HG02870 (cell line): Measurements from ENCODE around the gene MCCC2.
A peak's percentile ranks its signal among the peaks of the same experiment; 100 is the strongest.
"Not testable (repeated sequence)": the region's sequence is repeated elsewhere in the genome, so short reads cannot be mapped to it uniquely, and the experiment has no call there.

Source experiments
- ATAC-seq: cut with Tn5 transposase; IDR thresholded peaks from one replicate; pipeline ENCODE4 v1.9.1; 2021; ENCODE audit warnings: mild to moderate bottlenecking, moderate library complexity; ENCODE audit not compliant: unreplicated experiment

The MCCC2 gene

DNA sequence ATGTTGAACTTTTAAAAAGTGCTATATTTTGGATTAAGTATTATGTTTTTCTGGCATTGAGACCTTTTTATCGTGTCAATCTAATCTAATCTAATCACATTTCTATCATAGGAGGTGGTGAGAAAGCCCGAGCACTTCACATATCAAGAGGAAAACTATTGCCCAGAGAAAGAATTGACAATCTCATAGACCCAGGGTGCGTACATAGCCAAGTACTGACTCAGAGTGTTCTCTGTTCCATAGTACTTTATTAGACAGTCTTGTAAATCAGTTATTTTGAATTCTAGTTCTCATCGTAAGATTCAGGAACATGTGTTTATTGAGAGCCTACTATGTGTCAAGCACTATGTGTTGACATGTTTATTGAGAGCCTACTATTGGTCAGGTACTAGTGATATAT is 9.0 kb downstream of the MCCC2 start:
- ATAC-seq = no peak

DNA sequence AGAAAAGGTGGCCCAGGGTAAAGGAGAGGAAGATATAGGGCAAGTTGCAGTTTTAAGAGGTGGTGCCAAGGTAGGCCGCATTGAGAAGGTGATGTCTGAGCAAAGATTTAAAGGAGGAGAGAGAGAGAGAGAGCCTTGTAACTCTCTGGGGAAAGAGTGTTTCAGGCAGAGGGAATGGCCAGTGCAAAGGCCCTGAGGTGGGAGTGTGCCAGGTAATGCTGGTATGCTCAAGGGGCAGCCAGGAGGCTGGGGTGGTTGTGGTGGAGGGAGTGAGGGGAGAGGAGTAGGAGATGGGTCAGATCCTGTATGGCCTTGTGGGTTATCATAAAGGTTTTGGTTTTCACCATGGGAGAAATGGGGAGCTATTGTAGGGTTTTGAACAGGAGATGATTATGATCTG is 9.9 kb downstream of the MCCC2 start:
- no peak for ATAC-seq

DNA sequence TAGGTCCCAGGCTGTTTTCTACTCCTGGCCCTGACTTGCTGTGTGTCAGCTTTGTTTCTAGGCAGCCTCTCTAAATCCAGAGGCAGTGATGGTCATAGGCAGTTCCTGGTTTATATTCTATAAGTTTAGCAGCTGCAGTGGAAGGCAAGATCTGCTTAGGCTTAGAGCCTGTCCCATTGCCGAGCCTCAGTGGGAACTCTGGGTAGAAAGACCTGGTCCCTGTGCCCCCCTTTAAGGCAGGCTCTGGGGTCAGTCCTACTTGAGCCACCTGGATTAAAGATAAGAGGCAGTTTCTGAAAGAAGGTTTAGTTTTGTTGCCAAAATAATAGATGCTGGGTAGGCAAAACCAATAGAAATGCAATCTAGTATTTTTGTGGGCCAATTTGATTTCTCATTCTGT is 13.6 kb downstream of the MCCC2 start:
- ATAC-seq = no peak

DNA sequence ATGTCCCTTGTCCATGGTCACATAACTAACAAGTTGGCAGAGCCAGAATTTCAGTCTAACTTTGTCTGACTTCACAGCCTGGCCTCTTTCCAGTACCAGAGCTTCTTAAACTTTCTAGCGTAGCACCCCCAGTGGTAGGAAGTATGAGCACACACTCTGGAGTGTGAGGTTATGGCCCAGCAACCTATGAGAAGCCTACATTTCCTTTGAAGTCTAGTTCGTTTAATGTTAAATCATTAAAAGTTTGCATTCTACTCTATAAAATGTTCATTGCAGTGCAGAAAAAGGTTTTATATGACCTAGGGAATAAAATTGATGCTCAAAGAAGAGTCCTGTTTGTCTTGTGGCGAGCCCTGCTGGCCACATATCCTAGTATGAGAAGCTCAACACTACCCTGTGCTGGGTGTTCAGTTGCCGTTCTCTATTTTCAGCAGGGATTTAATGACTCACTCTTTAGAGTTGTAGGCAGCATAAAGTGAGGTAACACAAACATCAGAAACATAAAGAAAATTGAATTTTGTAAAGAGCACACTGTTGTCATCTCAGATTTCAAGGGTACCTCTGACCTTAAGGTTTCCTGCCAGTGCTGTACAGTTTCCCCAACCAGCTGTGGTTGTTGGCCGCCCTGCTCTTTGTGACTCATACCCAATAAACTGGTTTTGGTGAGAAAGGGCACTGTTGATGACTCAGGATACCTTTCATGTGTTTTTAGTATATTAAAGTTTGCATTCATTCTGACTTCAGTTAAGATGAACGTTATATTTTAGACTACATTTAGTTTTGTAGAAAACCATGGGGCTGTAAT is 14.3 kb downstream of the MCCC2 start:
- ATAC-seq = peak; percentile 91

DNA sequence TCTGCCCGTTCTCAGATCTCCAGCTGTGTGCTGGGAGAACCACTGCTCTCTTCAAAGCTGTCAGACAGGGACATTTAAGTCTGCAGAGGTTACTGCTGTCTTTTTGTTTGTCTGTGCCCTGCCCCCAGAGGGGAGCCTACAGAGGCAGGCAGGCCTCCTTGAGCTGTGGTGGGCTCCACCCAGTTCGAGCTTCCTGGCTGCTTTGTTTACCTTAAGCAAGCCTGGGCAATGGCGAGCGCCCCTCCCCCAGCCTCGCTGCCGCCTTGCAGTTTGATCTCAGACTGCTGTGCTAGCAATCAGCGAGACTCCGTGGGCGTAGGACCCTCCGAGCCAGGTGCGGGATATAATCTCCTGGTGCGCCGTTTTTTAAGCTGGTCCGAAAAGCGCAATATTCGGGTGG is 22.8 kb downstream of the MCCC2 start:
- ATAC-seq = not testable (repeated sequence)

DNA sequence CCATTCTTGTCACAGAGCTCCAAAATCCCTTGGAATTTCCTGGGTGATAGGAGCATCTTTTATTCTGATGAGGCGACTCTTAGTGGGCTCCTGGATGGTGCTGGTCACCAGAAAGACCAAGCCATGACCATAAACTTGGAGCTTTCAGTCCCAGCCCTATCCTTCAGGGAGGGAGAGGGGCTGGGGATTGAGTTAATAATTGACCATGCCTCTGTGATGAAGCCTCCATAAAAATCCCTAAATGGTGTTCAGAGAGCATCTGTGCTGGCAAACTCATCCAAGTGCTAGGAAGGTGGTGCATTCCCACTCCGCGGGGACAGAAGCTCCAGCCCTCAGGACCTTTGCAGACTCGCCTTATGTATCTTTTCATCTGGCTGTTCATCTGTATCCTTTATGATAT is 28.7 kb downstream of the MCCC2 start:
- no peak for ATAC-seq

DNA sequence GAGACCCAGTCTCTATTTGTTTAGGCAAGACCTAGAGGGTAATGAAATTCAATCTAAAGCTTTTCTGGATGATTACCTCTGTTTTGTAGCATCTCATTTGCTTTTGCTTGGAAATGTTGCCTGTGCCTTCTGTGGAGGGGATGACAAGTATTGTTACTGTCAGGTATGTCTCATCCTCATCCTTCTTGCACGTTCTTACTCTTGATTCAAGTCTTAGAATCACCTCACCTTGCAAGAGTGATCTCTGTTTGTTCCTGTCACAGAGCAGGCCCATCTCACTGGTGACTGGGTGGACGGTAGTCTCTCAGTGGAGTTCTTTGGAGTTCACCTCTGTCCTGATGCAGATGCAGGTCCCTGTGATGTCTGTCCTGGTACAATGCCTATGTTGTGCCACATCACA is 33.5 kb downstream of the MCCC2 start:
- ATAC-seq = no peak

DNA sequence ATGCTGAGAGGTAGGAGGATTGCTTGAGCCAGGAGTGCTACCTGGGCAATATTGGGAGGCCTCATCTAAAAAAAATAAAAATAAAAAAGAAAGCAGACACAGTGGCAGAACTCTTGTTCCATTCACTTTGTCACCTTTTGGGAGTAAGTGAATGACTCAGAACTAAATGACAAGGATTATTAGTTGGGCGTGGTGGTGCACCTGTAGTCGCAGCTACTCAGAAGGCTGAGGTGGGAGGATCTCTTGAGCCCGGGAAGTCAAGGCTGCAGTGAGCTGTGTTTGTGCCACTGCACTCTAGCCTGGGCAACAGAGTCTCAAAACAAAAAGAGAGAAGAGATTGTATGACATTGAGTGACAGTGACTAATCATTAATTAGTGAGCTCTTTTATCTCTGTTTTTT is 34.1 kb downstream of the MCCC2 start:
- no peak for ATAC-seq

DNA sequence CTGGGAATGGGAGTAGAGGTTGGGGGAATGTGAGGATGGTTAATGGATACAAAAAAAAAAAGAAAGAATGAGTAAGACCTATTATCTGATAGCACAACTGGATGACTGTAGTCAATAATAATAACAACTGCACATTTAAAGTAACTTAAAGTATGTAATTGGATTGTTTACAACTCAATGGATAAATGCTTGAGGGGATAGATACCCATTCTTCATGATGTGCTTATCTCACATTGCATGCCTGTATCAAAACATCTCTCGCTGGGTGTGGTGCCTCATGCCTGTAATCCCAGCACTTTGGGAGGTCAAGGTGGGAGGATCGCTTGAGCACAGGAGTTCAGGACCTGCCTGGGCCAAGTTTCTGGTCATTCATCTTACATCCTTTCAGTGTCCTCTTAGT is 34.6 kb downstream of the MCCC2 start:
- ATAC-seq = no peak

DNA sequence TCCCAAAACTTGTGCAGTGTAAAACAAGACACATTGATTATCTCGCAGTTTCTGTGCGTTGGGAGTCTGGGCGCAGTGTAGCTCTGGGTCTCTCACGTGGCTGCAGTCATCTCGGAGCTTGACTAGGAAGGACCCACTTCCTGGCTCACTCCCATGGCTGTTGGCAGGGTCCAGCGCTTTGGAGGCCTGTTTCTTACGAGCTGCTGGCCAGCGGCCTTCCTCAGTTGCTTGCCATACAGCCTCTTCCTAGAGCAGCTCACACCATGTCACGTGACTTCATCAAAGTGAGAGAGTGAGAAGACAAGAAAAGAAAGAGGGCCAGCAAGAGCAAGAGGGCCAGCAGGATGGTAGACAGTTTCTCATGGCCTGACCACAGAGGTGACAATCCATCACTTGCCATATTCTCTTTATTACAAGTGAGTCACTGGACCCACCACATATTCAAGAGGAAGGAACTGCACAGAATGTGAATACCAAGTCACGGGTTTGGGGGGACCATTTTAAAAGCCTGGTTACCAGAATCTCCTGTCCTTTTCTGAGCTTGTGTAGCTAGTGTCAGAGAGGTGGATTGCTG is 36.2 kb downstream of the MCCC2 start:
- no peak for ATAC-seq

DNA sequence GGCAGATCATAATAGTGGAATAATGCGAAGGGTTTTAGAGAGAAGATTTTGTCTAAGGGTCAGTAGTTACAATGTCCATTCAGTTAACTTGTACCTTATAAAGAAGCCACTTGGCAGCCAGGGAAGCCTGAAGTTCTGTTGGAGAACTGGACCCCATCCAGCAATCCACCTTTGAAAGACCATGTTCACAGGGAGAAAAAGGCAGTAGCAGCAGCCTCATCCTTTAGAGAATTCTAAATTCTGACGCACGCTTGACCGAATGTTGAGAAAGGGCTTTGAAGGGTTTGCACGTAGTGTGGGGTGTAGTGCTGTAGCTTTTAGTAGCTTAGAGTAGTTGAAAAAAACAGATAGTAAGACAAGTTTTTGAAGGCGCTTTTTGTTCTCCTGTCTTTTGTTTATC is 42.8 kb downstream of the MCCC2 start:
- ATAC-seq = no peak

DNA sequence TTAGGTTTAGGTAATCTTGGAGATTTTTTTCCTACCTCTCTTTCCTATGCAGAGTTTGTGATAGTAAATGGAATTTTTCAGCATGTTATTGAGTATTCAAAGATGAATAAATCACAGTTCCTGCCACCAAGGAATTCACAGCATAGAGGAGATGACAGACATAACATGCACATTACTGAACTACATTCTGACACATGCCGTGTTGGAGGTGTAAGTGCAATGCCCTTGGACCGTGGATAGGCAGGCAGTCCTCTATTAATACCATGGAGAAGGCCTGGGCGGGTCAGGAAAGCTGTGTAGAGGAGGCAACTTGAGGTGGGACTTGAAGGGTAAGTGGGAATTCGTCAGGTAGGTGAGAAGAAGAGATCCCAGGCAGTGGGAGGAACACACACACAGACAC is 43.9 kb downstream of the MCCC2 start:
- ATAC-seq = no peak

DNA sequence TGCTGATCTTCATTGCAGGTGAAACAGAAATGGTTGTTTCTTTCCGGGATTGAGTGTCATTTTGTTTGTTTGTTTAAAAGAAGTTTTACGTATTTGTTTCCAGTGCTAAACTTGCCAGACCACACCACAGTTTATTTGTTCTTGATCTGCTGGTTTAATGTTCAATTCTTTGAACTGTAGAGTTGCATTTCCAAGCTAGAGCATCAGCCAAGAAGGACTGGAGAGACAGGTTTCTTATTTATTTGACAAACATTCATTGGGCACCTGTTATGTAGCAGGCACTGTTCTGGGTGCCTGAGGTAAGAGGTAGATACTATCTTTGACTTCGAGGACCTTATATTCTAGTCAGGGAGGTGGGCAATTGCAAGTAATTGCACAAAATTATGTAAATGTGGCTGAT is 45.0 kb downstream of the MCCC2 start:
- ATAC-seq = no peak

DNA sequence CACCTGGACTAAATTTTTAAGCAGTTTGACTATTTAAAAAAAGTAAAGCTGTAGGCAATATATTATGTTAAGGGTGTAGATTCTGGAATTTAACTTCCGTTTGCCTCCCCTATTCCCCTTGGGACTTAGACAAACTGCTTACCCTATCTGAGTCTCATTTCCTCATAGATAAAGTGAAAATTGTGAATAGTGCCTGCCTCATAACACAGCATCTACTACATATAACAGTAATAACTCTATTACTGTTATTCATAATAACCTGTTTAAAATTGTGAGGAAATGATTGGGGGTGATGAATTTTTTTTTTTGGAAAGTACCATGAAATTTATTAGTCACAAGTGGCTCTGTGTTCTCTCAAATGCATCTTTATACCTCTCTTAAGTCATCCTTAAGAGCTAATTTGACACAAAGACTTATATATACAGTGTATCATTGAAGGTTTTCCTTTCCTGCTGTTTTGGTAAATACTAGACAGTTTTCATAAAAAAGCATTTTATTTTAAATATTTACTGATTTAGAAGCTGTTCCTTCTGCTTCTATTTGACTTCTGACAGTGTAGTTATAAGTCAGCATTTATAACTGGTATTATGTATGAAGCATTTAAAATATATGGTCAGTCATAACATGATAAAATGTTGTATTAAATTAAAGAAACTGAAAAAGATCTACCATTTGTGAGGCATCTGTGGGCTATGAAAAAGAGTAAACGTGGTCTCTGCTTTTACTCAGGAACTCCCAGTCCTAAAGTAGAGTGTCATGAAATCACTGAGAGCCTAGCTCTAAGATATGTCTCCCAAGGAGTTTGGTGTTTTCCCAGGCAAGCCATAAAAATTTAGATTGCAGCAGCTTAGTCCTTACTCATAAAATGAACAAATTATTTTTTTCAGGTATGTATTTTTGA is 46.4 kb downstream of the MCCC2 start:
- ATAC-seq = no peak

DNA sequence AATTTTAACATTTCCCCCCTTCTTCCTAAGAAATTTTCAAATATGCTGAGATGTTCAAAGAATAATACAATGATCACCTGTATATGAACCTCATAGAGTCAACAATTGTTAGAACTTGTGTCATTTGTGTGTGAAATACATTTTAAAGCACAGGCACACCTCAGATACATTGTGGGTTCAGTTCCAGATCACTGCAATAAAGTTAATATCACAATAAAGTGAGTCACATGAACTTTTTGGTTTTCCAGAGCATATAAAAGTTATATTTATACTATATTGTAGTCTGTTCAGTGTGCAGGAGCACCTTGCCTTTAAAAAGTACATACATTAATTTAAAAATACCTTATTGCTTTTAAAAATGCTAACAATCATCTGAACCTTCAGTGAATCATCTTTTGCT is 50.0 kb downstream of the MCCC2 start:
- no peak for ATAC-seq

DNA sequence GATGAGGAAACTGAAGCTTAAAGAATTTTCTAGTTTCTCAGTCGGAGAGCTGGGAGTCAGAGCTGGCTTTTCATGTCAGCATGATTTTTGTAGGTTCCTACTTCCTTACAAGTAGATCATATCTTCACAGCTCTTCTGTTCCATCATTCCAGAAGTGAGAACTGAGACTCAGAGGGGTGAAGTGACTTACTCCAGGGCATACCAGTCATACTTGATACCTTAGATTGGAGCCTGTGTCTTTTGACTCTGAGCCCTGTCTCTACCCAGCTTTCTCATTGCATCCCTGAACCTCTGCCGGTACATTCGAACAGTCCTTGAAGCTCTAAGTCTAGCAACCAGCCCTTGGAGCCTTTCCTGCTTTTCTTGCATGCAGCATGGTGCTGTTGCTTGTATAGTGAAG is 53.3 kb downstream of the MCCC2 start:
- ATAC-seq = no peak

DNA sequence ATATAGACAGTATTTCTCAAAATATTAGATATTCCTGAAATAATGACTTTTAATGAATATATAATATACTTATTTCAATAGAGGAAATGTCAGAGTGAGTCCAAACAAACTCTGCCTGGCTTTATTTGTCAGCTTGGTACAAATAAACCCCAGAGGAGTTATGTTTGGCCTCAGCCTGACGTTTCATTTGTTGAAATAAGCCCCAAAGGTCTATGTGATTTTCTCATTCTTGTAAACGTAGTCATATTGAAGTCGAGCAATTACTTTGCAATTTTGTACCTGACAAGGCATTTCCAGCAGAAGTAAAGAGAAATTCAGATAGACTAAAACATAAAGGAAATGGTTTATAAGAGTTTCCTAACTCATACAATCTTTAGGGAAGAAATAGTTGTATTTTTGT is 57.9 kb downstream of the MCCC2 start:
- no peak for ATAC-seq

DNA sequence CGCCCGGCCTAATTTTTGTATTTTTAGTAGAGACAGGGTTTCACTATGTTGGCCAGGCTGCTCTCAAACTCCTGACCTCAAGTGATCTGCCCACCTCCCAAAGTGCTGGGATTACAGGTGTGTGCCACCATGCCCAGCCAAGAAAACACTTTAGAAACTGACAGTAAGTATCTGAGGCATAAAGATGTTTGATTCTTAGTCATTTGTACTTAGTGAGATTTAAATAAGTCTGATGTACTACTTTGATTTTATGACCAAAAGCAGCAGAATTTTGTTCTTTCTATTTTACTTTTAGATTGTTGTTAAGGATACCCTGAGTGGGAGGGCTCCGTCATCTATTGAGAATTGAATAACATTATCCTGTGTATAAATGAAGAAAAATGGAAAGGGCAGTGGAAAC is 63.8 kb downstream of the MCCC2 start:
- ATAC-seq = not testable (repeated sequence)

DNA sequence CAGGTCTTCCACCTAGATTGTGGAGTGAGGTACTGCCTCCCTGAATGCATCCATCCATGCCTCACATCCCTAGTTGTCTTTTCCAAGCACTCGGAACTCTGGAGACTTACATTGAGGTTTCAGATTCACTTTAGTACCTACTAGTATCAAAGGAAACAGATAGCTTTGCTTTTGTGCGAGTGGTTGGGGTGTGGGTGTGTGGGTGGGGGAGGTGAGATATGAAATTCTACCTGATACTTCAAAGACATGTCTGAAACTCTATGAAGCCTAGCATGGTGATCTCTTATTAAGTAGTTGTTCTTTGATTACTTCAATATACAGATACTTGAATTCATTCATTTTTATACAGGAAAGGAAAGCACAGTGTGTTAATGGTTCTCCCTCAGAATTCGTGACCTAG is 64.4 kb downstream of the MCCC2 start:
- no peak for ATAC-seq

DNA sequence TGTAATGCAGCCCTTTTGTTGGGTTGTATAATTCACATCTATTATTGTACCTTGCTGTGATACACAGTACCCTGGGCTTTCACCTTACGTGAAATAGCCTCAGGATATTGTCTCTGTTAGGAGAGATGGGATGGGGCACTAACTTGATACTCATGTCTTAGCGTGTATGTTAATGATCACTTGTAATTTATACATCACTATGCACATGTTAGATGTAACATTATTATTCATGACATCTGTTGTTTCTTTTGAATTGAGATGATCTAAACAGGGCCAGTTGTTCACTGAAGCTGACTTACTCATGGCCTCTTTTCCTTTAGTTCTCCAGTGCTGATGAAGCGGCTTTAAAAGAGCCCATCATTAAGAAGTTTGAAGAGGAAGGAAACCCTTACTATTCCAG is 65.2 kb downstream of the MCCC2 start:
- no peak for ATAC-seq

DNA sequence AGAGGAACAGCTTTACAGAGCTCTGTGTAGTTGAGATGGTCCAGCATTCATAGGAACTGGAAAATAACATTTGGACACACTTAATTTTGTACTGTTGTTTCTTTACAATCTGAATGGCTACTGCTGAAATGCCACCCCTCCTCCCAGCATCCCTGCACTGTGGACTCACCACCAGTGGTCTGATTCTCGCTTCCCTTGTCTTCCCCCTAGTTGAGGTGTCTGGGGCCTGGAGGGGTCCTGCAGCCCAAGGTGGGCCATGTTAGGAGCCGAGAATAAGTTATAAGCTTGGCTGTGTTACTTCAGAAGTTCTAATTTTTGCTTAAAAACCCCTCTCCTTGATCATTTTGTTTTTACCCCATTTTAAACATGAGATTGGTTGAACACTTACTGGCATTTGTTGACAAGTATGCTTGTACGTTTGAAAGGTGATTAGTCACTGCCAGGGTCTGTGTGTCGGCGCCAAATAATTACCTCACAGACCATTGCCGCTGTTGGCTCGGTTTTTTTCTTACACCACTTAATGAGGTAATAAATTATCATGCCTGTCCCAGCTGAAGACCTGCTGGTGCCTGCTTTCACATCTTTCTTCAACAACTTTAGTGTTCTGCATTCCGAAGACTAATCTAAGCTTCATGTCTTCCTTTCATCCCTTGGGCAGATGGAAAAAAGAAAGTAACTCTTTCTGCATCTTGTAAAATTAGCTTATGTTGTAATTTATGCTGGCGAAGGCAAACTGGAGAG is 65.8 kb downstream of the MCCC2 start:
- ATAC-seq = no peak
